NCI-H1417 (cell line): ENCODE data around the gene STAB2.

Experiments used
- DNase-seq, 3 experiments: peaks; one replicate each; lab custom pipeline; 2025; lab: John Stamatoyannopoulos, UW

STAB2 gene

GRCh38 chr12:103696101-103696500 is 109.0 kb downstream of the STAB2 start:
- DNase-seq: no peak

GRCh38 chr12:103697971-103698751 is 111.1 kb downstream of the STAB2 start:
- no peak for DNase-seq

- DNase-seq: no peak
These were observed 111.9 kb downstream of the STAB2 start for GRCh38 chr12:103698752-103699560.

GRCh38 chr12:103705098-103705497 is 118.0 kb downstream of the STAB2 start:
- DNase-seq: no peak

GRCh38 chr12:103705927-103706326 is 118.9 kb downstream of the STAB2 start:
- no peak for DNase-seq

- DNase-seq: peak in 1 of 3 experiments; percentile 30
These were observed 120.4 kb downstream of the STAB2 start for GRCh38 chr12:103707446-103707845.

- DNase-seq: no peak
These were observed 123.5 kb downstream of the STAB2 start for GRCh38 chr12:103710544-103710943.

GRCh38 chr12:103712216-103712615 is 125.1 kb downstream of the STAB2 start:
- peak in 1 of 3 experiments; percentile 43 for DNase-seq

GRCh38 chr12:103715494-103715893 is 128.4 kb downstream of the STAB2 start:
- DNase-seq: no peak

- no peak for DNase-seq
These were observed 129.6 kb downstream of the STAB2 start for GRCh38 chr12:103716517-103717196.

GRCh38 chr12:103725398-103725797 is 138.3 kb downstream of the STAB2 start:
- no peak for DNase-seq

GRCh38 chr12:103727638-103728037 is 140.6 kb downstream of the STAB2 start:
- DNase-seq: no peak

- no peak for DNase-seq
These were observed 141.2 kb downstream of the STAB2 start for GRCh38 chr12:103728323-103728722.

- DNase-seq: no peak
These were observed 142.4 kb downstream of the STAB2 start for GRCh38 chr12:103729499-103729898.

GRCh38 chr12:103731539-103731938 is 144.5 kb downstream of the STAB2 start:
- no peak for DNase-seq

GRCh38 chr12:103734863-103735262 is 147.8 kb downstream of the STAB2 start:
- DNase-seq: no peak

- no peak for DNase-seq
These were observed 148.2 kb downstream of the STAB2 start for GRCh38 chr12:103735291-103735690.

- DNase-seq: no peak
These were observed 149.5 kb downstream of the STAB2 start for GRCh38 chr12:103736572-103736971.

- no peak for DNase-seq
These were observed 150.8 kb downstream of the STAB2 start for GRCh38 chr12:103737881-103738280.

GRCh38 chr12:103742349-103742932 is 155.4 kb downstream of the STAB2 start:
- peak; percentile 28 to 63 (median 55) for DNase-seq

GRCh38 chr12:103743788-103744187 is 156.7 kb downstream of the STAB2 start:
- no peak for DNase-seq

- no peak for DNase-seq
These were observed 158.9 kb downstream of the STAB2 start for GRCh38 chr12:103745962-103746361.
